K562 (cell line): Measurements from ENCODE around the gene ANKH. TPM values are rescaled to one million over a fixed set of nuclear protein-coding genes. Genes with fewer than 3 reads are reported as not detected.

Experiments used
- BCL6 ChIP-seq: fragments of 250-450 bp; sonication (Bioruptor Pico); IDR thresholded peaks from 2 replicates; pipeline ENCODE4 v1.4.0; 2020
- ERF ChIP-seq: fragments of 450-650 bp; formaldehyde crosslinking; IDR thresholded peaks from 2 replicates; pipeline ENCODE4 v1.4.0; 2020; ENCODE audit warnings: mild to moderate bottlenecking, mixed read lengths
- GTF2F1 ChIP-seq: IDR thresholded peaks from 2 replicates; pipeline ENCODE4 v1.6.1; 2011; ENCODE audit warnings: low read depth, low read length, improper control_type of control experiment
- HNRNPLL ChIP-seq: fragments of 200-400 bp; formaldehyde crosslinking; IDR thresholded peaks from 2 replicates; pipeline ENCODE4 v1.6.1; 2017; ENCODE audit warnings: low read length, low read depth, mild to moderate bottlenecking; ENCODE audit not compliant: poor library complexity, severe bottlenecking
- ILF3 ChIP-seq: fragments of 450-650 bp; IDR thresholded peaks from 2 replicates; pipeline ENCODE4 v1.6.1; 2018; ENCODE audit warnings: antibody characterized with exemption, mild to moderate bottlenecking, moderate library complexity, borderline replicate concordance
- MEF2A ChIP-seq: IDR thresholded peaks from 2 replicates; pipeline ENCODE4 v1.6.1; 2011; ENCODE audit warnings: low read depth, mild to moderate bottlenecking, low read length, moderate library complexity; ENCODE audit not compliant: control insufficient read depth
- NEUROD1 ChIP-seq: fragments of 150-350 bp; IDR thresholded peaks from 2 replicates; pipeline ENCODE4 v1.6.1; 2014; ENCODE audit warnings: borderline replicate concordance, low read length, low read depth; ENCODE audit not compliant: partially characterized antibody
- NR4A1 ChIP-seq, 2 experiments: fragments of 250-450 bp in 1 of 2; fragments of 450-650 bp in 1 of 2; sonication (Bioruptor Pico) in 1 of 2; IDR thresholded peaks; 2 replicates each; pipeline versions ENCODE4 v1.4.0 to v1.6.1; 2016 to 2020; ENCODE audit warnings: mild to moderate bottlenecking in 2 of 2, missing compliant biosample characterization in 1 of 2, missing genetic modification characterization in 1 of 2, moderate library complexity in 1 of 2
- RB1 ChIP-seq: fragments of 450-650 bp; IDR thresholded peaks from 2 replicates; pipeline ENCODE4 v1.6.1; 2017; ENCODE audit warnings: low read depth, mild to moderate bottlenecking
- RBBP5 ChIP-seq: fragments of 200-600 bp; sonication (generic); IDR thresholded peaks from 2 replicates; pipeline ENCODE4 v1.6.1; 2012; ENCODE audit warnings: borderline replicate concordance, mild to moderate bottlenecking, low read length, control low read depth, inconsistent platforms; ENCODE audit not compliant: insufficient read depth, poor library complexity, severe bottlenecking
- SMAD4 ChIP-seq: fragments of 250-450 bp; sonication (Bioruptor Pico); conservative IDR thresholded peaks from 2 replicates; pipeline ENCODE4 v1.8.0; 2021; ENCODE audit warnings: inconsistent platforms, mild to moderate bottlenecking, moderate library complexity
- SMARCE1 ChIP-seq: fragments of 450-650 bp; IDR thresholded peaks from 2 replicates; pipeline ENCODE4 v1.7.1; 2016; ENCODE audit warnings: mild to moderate bottlenecking
- SP1 ChIP-seq: sonication (generic); formaldehyde crosslinking; IDR thresholded peaks from 2 replicates; pipeline ENCODE4 v1.8.1; 2022; ENCODE audit warnings: mild to moderate bottlenecking, missing genetic modification reagents
- USF1 ChIP-seq: sonication (generic); formaldehyde crosslinking; IDR thresholded peaks from 2 replicates; pipeline ENCODE4 v1.9.0; 2022; ENCODE audit warnings: mild to moderate bottlenecking, missing genetic modification reagents
- WHSC1 ChIP-seq: IDR thresholded peaks from one replicate; pipeline ENCODE4 v1.6.1; 2012; ENCODE audit warnings: low read length, control low read depth, inconsistent platforms
- ZC3H4 ChIP-seq: sonication (generic); formaldehyde crosslinking; IDR thresholded peaks from 2 replicates; pipeline ENCODE4 v1.9.0; 2021; ENCODE audit warnings: missing genetic modification reagents, borderline replicate concordance
- ZNF584 ChIP-seq: fragments of 200-800 bp; sonication (Bioruptor generic); IDR thresholded peaks from 2 replicates; pipeline ENCODE4 v1.6.1; 2016; ENCODE audit warnings: low read depth, mild to moderate bottlenecking, missing genetic modification characterization, missing compliant biosample characterization
- polyA plus RNA-seq, 8 experiments: library from polyadenylated mRNA; depleted of rRNA in 4 of 8; stranded (reverse) in 5 of 8; unstranded in 3 of 8; fragments of >200 nt; fragmentation: Nextera tagmentation in 2 of 8; fragmentation: Illumina TruSeq in 1 of 8; extraction: Ambion mirVana in 2 of 8; extraction: Trizol in 1 of 8; gene quantifications; 2 replicates each; pipeline versions ENCODE4 v1.2.1 to v1.2.3, GENCODE V29; 2011 to 2014; ENCODE audit warnings: inconsistent platforms in 1 of 8, missing spikeins in 1 of 8
- total RNA-seq, 7 experiments: library from RNA; depleted of rRNA in 6 of 7; stranded (reverse); fragments of >200 nt in 6 of 7; fragmentation: Illumina TruSeq in 2 of 7; extraction: Trizol in 2 of 7; gene quantifications; 2 replicates each; pipeline versions ENCODE4 v1.2.1 to v1.2.3, GENCODE V29; 2011 to 2021; ENCODE audit warnings: low replicate concordance in 1 of 7
- TF ChIP-seq, protein P1 (sequence below), 2 experiments: fragments of 450-650 bp in 1 of 2; sonication (generic) in 1 of 2; formaldehyde crosslinking in 1 of 2; IDR thresholded peaks; 2 replicates each; pipeline versions ENCODE4 v1.7.1 to v1.9.0; 2016 to 2022; ENCODE audit warnings: inconsistent platforms in 1 of 2, mild to moderate bottlenecking in 1 of 2, missing genetic modification reagents in 1 of 2

The ANKH gene
- total and polyA plus RNA-seq, 9 of the 15 experiments (the other 6 are each of a cell fraction or from before 2014, with no cell fraction given), result 0.79 to 12.2 (median 4.5) TPM

GRCh38 chr5:14871214-14872069 lies at the start of gene ANKH (continued):
- TF ChIP-seq USF1 (CRISPR knock-in tag) (no peak), NEUROD1 (no peak), ZNF584 (CRISPR knock-in tag) (no peak), SMAD4 (CRISPR knock-in tag) (peak; percentile 77), BCL6 (CRISPR knock-in tag) (no peak), GTF2F1 (no peak), SP1 (CRISPR knock-in tag) (no peak), ZC3H4 (CRISPR knock-in tag) (no peak), HNRNPLL (no peak), ILF3 (no peak), RBBP5 (peak; percentile 26), SMARCE1 (no peak), MEF2A (no peak), RB1 (peak; percentile 84), NR4A1 (CRISPR knock-in tag; IDR thresholded peaks at IDR 0.05) (no peak), NR4A1 (tag; IDR thresholded peaks at IDR 0.05) (no peak), WHSC1 (no peak), ERF (CRISPR knock-in tag) (no peak)
- TF ChIP-seq, protein P1, sequence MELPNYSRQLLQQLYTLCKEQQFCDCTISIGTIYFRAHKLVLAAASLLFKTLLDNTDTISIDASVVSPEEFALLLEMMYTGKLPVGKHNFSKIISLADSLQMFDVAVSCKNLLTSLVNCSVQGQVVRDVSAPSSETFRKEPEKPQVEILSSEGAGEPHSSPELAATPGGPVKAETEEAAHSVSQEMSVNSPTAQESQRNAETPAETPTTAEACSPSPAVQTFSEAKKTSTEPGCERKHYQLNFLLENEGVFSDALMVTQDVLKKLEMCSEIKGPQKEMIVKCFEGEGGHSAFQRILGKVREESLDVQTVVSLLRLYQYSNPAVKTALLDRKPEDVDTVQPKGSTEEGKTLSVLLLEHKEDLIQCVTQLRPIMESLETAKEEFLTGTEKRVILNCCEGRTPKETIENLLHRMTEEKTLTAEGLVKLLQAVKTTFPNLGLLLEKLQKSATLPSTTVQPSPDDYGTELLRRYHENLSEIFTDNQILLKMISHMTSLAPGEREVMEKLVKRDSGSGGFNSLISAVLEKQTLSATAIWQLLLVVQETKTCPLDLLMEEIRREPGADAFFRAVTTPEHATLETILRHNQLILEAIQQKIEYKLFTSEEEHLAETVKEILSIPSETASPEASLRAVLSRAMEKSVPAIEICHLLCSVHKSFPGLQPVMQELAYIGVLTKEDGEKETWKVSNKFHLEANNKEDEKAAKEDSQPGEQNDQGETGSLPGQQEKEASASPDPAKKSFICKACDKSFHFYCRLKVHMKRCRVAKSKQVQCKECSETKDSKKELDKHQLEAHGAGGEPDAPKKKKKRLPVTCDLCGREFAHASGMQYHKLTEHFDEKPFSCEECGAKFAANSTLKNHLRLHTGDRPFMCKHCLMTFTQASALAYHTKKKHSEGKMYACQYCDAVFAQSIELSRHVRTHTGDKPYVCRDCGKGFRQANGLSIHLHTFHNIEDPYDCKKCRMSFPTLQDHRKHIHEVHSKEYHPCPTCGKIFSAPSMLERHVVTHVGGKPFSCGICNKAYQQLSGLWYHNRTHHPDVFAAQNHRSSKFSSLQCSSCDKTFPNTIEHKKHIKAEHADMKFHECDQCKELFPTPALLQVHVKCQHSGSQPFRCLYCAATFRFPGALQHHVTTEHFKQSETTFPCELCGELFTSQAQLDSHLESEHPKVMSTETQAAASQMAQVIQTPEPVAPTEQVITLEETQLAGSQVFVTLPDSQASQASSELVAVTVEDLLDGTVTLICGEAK (IDR thresholded peaks at IDR 0.05), result no peak
- TF ChIP-seq, protein P1 (CRISPR knock-in tag; IDR thresholded peaks at IDR 0.05), result no peak
